ENCODE results near the gene KLHL17. TPM values are rescaled to one million over a fixed set of nuclear protein-coding genes. Genes with fewer than 3 reads are reported as not detected.

The KLHL17 gene
- total and polyA plus RNA-seq, 2 experiments from 2014 or later = 5.5 to 19.2 TPM

DNA sequence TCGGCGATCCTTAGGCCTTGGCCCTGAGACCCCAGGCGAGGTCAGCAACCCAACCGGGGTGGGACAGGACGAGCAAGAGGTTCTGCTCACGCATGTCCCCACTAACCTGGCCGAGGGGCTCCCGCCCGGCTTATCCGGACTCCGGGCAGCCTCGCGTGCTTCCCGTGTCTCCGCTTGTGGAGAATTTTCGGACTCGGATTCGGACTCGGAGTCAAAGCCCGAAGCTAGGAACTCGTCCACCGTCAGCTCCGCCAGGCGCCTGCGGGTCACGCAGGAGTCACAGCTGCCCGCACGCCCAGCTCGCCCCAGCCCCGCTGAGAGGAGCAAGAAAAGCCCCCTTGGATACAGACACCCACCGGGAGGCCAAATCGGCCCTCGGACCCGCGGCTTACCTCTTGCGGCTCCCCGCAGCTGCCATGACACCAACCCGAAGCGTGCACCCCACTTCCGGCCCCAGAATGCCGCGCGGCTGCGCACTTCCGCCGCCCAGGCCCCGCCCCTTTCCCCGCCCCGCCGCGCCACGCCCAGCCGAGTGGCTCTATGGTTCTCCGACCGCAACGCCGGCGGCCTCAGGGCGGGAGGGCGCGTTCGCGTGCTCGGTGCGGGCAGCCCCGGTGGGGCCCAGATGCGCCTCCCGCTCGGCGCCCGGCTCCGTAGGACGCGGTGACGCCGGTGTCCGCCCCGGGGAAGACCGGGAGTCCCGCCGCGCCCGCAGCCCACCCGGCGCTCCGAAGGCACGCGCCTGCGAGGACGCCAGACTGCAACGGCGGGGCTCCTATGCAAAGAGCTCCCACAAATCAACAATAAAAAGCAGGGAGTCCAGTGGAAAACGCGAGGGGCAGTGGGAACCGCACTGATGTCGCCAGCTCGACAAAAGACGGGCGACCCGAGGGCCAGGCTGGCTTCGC, 1.3 kb upstream of the KLHL17 start, which contains the start of gene NOC2L:
Gene NOC2L, minus strand, starts transcription at position 434 of the 908 bp plus-strand sequence. Its CDS starts 16 bp downstream, at position 418.
- TF ChIP-seq EZH2phosphoT487 (IDR thresholded peaks at IDR 0.05; ENCODE audit: insufficient read depth, low read depth) (no peak), EZH2 (IDR thresholded peaks at IDR 0.05; ENCODE audit: insufficient read depth, poor library complexity, severe bottlenecking) (no peak)
- in situ Hi-C loops (cut with MboI) = no loop called here
- Histone ChIP-seq H3F3A (ENCODE audit: insufficient read depth) (no peaks in the 10 kb centered on the region), H3K4me1 (ENCODE audit: insufficient read depth) (peaks cover 11% of the 10 kb centered on the region; the same call in 1 of the 2 replicates), H3K27ac (peak within 1 kb of the TSS; percentile 39), H4K20me1 (ENCODE audit: insufficient read depth) (no peaks in the 10 kb centered on the region), H3K9me3 (ENCODE audit: low read depth) (no peaks in the 10 kb centered on the region), H3K79me2 (ENCODE audit: insufficient read depth) (peaks cover 35% of the 10 kb centered on the region), H3K4me2 (ENCODE audit: unreplicated experiment) (peak within 1 kb of the TSS; percentile 92), H3K27me3 (replicated peaks; ENCODE audit: insufficient read depth) (no peaks in the 10 kb centered on the region), H3K9me2 (ENCODE audit: insufficient read depth) (no peaks in the 10 kb centered on the region), H3K9ac (peak within 1 kb of the TSS; percentile 92), H2AFZ (peak within 1 kb of the TSS; percentile 82), H3K4me3 (peak within 1 kb of the TSS; percentile 95), H3K36me3 (ENCODE audit: low read depth) (no peaks in the 10 kb centered on the region; the same call in 1 of the 2 replicates)
- peak; percentile 94 for DNase-seq
- 5% methylated on average over 63 to 70 of the region's 101 CpGs for WGBS, 2 experiments (ENCODE audit: low coverage in 1 of 2, low lambda C conversion rate in 2 of 2, missing lambda C conversion rate in 2 of 2)

GRCh38 chr1:959731-960362, 537 bp upstream of the KLHL17 start:
- in situ Hi-C loops (cut with MboI) = no loop called here
- H3K9me3 ChIP-seq (ENCODE audit: low read depth) = no peaks in the 10 kb centered on the region
- H3K4me2 ChIP-seq (ENCODE audit: unreplicated experiment) = peak overlapping the region; percentile 57
- H3K27ac ChIP-seq = no peak overlapping the region
- 28 to 32% methylated on average over 17 to 57 of the region's 57 CpGs for WGBS, 2 experiments (ENCODE audit: low coverage in 1 of 2, low lambda C conversion rate in 2 of 2, missing lambda C conversion rate in 2 of 2)
- H3K36me3 ChIP-seq (ENCODE audit: low read depth) = no peaks in the 10 kb centered on the region; the same call in 1 of the 2 replicates
- TF ChIP-seq EZH2 (IDR thresholded peaks at IDR 0.05; ENCODE audit: insufficient read depth, poor library complexity, severe bottlenecking) (no peak), EZH2phosphoT487 (IDR thresholded peaks at IDR 0.05; ENCODE audit: insufficient read depth, low read depth) (no peak)
- H3K4me1 ChIP-seq (ENCODE audit: insufficient read depth) = peaks cover 11% of the 10 kb centered on the region; the same call in 1 of the 2 replicates
- H3K79me2 ChIP-seq (ENCODE audit: insufficient read depth) = peaks cover 35% of the 10 kb centered on the region
- H2AFZ ChIP-seq = peak overlapping the region; percentile 82
- no peaks in the 10 kb centered on the region for H4K20me1 ChIP-seq (ENCODE audit: insufficient read depth)
- H3K4me3 ChIP-seq = peak overlapping the region; percentile 77
- H3K27me3 ChIP-seq (replicated peaks; ENCODE audit: insufficient read depth) = no peaks in the 10 kb centered on the region
- no peak for DNase-seq
- H3F3A ChIP-seq (ENCODE audit: insufficient read depth) = no peaks in the 10 kb centered on the region
- peak overlapping the region; percentile 82 for H3K9ac ChIP-seq
- no peaks in the 10 kb centered on the region for H3K9me2 ChIP-seq (ENCODE audit: insufficient read depth)

DNA sequence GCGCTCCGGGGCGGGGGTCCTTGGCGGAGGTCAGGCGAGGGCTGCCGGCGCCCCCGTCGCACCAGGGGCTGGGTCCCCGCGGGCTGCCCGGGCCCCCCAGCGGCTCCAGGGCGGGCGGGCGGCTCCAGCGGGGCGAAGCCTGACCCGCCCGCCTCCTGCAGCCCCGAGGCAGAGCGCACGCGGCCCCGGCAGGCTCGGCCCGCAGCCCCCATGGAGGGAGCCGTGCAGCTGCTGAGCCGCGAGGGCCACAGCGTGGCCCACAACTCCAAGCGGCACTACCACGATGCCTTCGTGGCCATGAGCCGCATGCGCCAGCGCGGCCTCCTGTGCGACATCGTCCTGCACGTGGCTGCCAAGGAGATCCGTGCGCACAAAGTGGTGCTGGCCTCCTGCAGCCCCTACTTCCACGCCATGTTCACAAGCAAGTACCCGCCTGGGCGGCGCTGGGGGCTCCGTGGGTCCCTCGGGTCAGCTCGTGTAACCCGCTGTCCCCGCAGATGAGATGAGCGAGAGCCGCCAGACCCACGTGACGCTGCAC, 817 bp downstream of the KLHL17 start:
- no peaks in the 10 kb centered on the region for H3K27me3 ChIP-seq (replicated peaks; ENCODE audit: insufficient read depth)
- H3K27ac ChIP-seq = no peak overlapping the region
- H3K4me3 ChIP-seq = peak overlapping the region; percentile 77
- peak overlapping the region; percentile 82 for H3K9ac ChIP-seq
- peak overlapping the region; percentile 86 for H3K4me2 ChIP-seq (ENCODE audit: unreplicated experiment)
- peaks cover 34% of the 10 kb centered on the region for H3K79me2 ChIP-seq (ENCODE audit: insufficient read depth)
- 53 to 61% methylated on average over 27 to 36 of the region's 56 CpGs for WGBS, 2 experiments (ENCODE audit: low coverage in 1 of 2, low lambda C conversion rate in 2 of 2, missing lambda C conversion rate in 2 of 2)
- no peaks in the 10 kb centered on the region for H3F3A ChIP-seq (ENCODE audit: insufficient read depth)
- H4K20me1 ChIP-seq (ENCODE audit: insufficient read depth) = no peaks in the 10 kb centered on the region
- no peak overlapping the region for H2AFZ ChIP-seq
- DNase-seq = peak; percentile 49
- H3K9me3 ChIP-seq (ENCODE audit: low read depth) = no peaks in the 10 kb centered on the region
- no peaks in the 10 kb centered on the region for H3K9me2 ChIP-seq (ENCODE audit: insufficient read depth)
- in situ Hi-C loops (cut with MboI) = no loop called here
- TF ChIP-seq EZH2phosphoT487 (IDR thresholded peaks at IDR 0.05; ENCODE audit: insufficient read depth, low read depth) (no peak), EZH2 (IDR thresholded peaks at IDR 0.05; ENCODE audit: insufficient read depth, poor library complexity, severe bottlenecking) (no peak)
- H3K4me1 ChIP-seq (ENCODE audit: insufficient read depth) = peaks cover 17% of the 10 kb centered on the region; the same call in 1 of the 2 replicates
- H3K36me3 ChIP-seq (ENCODE audit: low read depth) = no peaks in the 10 kb centered on the region

Data from GM23248 (cell line).